Pons (tissue), 1 donor: ENCODE results near the gene NCAM2.
A peak's percentile ranks its signal among the peaks of the same experiment; 100 is the strongest.
"Not testable (repeated sequence)": the region's sequence is repeated elsewhere in the genome, so short reads cannot be mapped to it uniquely, and the experiment has no call there.

ENCODE experiments used
- DNase-seq: peaks from one replicate; pipeline ENCODE4 v3.0.0-alpha.2; 2016; ENCODE audit warnings: low spot score

Gene NCAM2

DNA sequence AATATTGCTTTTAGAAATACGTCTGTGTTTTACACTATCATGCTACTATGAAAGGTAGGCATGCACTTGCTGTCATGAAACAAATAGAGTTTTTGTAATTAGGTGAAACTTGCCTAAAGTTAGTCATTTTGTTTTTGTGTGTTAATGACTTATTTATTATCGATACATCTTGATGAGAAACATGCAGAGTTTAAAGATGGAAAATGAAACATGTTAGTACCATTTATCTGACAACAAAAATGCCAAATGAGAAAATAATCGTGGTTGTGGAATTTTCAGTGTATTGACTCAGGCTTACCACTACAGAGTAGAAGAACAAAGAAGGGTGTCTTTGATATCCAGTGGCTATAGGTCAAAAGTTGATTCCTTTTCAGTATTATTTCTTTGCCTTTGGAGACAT, 105.5 kb downstream of the NCAM2 start:
- DNase-seq: peak; percentile 53

- peak; percentile 60 for DNase-seq
Observed at GRCh38 chr21:21109736-21110135, 111.5 kb downstream of the NCAM2 start.

GRCh38 chr21:21111309-21111920, 113.2 kb downstream of the NCAM2 start:
- DNase-seq: peak; percentile 28

GRCh38 chr21:21114461-21114860, 116.3 kb downstream of the NCAM2 start:
- DNase-seq: no peak

DNA sequence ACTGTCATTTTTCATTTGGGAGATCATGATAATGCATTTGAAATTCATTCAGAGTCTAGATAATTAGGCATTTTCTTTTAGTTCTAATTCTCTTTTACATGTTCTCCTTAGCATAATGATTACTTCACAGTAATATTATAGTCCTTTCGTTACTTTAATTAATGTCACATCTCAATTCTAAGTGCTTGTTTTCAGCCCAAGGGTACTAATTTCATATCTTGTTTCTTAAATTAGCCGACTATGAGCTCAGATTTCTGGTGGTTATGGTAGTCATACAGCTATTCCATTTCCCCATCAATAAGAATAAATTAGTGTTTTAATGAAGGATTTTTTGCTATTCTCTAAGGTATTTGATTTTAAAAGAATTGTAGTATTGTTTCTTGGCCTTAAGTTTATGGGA, 120.9 kb downstream of the NCAM2 start:
- no peak for DNase-seq

DNA sequence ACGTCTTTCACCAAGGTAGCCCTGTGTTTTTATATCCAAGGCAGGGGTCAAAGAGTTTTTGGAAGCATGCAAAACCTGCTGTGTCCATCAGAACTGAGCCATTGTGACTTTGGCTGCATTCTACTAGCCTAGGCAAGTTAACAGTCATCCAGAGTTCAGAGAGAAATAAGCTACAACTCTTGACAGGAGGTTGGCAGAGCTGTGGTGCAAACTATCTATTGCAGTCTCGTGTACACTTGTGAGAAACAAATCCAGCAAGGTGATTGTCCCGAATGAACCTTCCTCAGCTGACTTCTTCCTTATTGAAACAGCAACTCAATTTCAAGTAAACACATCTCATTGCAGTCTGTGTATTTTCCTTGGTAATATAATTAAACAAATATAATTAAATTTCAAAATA, 124.5 kb downstream of the NCAM2 start:
- no peak for DNase-seq

DNA sequence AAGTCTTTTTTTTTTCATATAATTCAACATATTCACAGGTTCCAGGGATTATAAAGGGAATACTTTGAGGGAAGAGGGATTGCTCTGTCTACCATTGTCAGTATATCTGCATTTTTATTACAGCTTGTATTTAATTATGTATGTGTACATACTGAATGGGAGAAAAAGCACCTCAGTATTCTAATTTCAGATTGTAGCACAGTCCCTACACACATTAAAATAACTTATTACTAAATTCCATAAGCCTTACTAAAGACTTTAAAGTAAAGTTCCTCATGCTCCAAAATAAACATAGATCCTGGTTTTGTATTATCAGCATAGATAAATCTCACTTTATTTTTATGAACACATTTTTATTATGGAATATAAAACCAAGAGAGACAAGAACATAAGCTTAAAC, 134.2 kb downstream of the NCAM2 start:
- DNase-seq: no peak

- no peak for DNase-seq
Observed at GRCh38 chr21:21137986-21138385, 139.8 kb downstream of the NCAM2 start.

- no peak for DNase-seq
Observed at GRCh38 chr21:21146587-21147373, 148.6 kb downstream of the NCAM2 start.

GRCh38 chr21:21147374-21147745, 149.2 kb downstream of the NCAM2 start:
- no peak for DNase-seq

GRCh38 chr21:21148009-21148408, 149.8 kb downstream of the NCAM2 start:
- DNase-seq: no peak

- no peak for DNase-seq
Observed at GRCh38 chr21:21148514-21148913, 150.3 kb downstream of the NCAM2 start.

DNA sequence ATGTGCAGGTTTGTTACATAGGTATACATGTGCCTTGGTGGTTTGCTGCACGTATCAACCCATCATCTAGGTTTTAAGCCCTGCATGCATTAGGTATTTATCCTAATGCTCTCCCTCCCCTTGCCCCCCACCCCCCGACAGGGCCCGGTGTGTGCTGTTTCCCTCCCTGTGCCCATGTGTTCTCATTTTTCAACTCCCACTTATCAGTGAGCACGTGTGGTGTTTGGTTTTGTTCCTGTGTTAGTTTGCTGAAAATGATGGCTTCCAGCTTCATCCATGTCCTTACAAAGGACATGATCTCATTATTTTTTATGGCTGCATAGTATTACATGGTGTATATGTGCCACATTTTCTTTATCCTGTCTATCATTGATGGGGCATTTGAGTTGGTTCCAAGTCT, 151.2 kb downstream of the NCAM2 start:
- DNase-seq: not testable (repeated sequence)

DNA sequence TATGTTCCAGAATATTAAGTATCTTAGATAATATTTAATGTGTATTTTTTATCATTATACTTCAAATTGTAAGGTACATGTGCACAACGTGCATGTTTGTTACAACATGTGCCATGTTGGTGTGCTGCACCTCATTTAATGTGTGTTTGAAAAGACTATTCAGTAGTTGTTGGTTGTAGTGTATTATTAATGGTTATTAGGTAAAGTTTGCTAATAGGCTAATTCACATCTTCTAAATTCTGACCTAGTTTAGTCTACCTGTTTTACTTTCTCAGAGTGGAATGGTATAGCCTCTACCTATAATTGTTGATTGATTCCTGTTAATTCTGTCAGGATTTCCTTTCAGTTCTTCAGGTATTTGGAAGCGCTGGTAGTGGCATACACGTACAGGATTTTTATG, 153.0 kb downstream of the NCAM2 start:
- DNase-seq: no peak

GRCh38 chr21:21156397-21156796, 158.2 kb downstream of the NCAM2 start:
- DNase-seq: no peak

GRCh38 chr21:21156957-21157356, 158.7 kb downstream of the NCAM2 start:
- DNase-seq: no peak

DNA sequence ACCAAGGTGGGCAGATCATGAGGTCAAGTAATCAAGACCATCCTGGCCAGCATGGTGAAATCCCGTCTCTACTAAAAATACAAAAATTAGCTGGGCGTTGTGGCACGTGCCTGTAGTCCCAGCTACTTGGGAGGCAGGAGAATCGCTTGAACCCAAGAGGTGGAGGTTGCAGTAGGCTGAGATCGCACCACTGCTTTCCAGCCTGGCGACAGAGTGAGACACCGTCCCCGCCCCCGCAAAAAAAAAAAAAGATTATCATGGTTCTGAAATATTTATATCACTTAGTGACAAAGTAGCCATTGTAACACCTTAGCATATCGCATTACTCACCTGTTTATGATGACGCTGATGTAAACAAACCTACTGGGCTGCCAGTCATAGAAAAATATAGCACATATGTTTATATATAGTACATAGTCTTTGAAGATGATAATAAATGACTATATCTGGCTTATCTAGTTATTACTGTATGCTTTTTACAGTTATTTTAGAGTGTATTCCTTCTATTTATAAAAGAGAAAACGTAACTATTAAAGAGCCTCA, 160.2 kb downstream of the NCAM2 start:
- no peak for DNase-seq

DNA sequence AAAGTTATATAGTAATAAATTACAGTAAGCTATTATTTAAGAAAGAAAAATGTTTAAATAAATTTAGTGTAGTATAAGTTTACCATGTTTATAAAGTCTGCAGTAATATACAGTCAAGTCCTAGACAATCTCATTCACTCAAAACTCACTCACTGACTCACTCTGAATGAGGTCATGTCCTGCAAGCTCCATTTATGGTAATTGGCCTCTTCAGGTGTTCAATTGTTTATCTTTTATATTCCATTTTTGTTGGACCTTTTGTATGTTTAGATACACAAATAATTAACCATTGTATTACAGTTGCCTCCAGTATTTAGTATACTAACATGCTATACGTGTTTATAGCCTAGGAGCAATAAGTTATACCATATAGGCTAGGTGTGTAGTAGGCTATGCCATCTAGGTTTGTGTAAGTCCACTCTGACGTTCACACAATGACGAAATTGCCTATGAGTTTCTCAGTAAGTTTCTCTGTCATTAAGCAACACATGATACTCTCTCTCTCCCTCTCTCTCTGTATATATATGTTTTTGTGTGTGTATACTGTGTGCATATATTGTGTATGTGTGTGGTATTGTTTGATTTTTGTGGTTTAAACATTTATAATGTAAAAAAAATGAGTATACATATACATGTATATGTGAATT, 161.2 kb downstream of the NCAM2 start:
- no peak for DNase-seq

DNA sequence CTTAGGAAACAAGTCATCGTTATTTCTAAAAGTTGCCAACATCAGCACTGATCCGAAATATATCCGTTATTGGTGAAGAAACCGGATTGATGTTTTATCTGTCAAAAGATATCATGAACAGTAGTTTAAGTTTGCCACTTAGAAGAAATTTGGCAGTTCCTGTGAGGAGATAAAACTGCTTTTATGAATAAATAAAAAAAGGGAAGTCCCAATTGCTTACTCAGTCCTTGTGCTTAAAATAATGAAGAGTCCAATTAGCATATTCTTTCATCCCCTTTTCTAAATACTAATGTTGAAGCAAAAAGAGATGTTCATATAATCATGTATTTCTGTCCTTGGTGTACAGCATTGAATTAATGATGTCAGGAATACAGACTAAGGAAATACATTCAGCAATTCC, 164.6 kb downstream of the NCAM2 start:
- DNase-seq: no peak

GRCh38 chr21:21163904-21164303, 165.7 kb downstream of the NCAM2 start:
- DNase-seq: peak; percentile 78

DNA sequence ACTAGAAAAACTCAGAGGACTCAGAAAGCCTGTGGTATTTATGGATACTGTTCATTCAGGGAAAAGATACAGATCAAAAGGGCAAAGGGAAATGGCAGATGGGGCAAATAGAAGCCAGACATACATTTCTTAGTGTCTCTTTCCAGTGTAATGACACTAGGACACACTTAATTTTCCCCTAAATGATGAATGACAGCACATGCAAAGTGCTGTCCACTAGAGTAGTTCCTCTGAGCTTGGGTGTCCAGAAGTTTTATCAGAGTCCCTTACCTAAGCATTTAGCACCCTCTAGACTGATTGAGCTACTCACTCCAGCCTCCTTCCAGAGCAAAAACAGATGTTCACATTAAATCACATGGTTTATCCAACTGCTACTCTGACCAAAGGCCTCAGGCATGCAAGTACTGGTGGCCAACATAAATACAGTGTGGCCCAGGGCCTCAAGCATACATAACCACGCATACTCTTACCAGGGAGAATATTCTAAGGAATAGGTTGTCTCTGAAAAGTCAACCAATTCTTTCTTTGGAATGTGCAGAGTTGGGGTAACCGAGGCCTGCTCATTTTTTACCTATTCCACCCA, 166.9 kb downstream of the NCAM2 start:
- DNase-seq: no peak

DNA sequence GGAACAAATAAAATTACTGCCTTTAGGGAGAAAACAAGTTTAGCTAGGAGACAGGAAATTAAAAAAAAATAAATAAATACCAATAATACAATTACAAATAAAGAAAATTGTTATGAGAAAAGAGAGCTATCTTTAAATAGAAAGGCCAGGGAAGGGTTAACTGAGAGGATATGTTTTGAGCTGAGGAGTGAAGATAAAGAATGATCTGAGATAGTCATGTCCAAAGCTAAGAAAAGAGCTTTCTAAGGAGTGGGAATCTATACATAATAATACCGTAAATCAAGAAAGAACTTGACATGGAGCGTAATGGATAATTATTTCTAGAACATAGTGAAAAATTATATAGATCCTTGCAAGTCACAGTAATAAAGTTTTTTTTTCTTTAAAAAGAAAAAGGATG, 176.5 kb downstream of the NCAM2 start:
- DNase-seq: no peak
